GM12872 (cell line): ENCODE data around the gene NCKAP5.

Experiments
- TF ChIP-seq, protein P1 (sequence below): IDR thresholded peaks from 3 replicates; pipeline ENCODE4 v1.5.1; 2011; ENCODE audit warnings: low read depth, mild to moderate bottlenecking, low read length, moderate library complexity; ENCODE audit not compliant: insufficient read depth

The NCKAP5 gene

DNA sequence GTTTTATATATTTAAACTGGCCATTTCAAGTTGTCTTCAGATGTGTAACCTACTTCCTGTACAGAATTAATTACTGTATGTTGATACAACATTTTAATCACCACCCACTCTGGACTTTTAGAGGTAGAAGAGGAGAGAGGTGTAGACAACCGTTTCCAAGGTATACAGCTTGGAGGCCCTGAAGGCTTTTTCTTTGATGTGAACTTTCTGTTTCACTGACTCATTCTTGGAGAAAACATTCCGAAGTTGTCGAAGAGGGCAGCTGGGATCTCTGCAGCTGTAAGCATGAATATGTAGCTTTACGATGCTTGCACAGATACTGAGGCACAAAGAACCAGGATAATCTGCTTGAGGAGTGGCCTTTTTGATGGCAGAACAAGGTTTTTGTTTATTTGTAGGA is 137.0 kb downstream of the NCKAP5 start:
- TF ChIP-seq, protein P1, sequence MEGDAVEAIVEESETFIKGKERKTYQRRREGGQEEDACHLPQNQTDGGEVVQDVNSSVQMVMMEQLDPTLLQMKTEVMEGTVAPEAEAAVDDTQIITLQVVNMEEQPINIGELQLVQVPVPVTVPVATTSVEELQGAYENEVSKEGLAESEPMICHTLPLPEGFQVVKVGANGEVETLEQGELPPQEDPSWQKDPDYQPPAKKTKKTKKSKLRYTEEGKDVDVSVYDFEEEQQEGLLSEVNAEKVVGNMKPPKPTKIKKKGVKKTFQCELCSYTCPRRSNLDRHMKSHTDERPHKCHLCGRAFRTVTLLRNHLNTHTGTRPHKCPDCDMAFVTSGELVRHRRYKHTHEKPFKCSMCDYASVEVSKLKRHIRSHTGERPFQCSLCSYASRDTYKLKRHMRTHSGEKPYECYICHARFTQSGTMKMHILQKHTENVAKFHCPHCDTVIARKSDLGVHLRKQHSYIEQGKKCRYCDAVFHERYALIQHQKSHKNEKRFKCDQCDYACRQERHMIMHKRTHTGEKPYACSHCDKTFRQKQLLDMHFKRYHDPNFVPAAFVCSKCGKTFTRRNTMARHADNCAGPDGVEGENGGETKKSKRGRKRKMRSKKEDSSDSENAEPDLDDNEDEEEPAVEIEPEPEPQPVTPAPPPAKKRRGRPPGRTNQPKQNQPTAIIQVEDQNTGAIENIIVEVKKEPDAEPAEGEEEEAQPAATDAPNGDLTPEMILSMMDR: no peak

DNA sequence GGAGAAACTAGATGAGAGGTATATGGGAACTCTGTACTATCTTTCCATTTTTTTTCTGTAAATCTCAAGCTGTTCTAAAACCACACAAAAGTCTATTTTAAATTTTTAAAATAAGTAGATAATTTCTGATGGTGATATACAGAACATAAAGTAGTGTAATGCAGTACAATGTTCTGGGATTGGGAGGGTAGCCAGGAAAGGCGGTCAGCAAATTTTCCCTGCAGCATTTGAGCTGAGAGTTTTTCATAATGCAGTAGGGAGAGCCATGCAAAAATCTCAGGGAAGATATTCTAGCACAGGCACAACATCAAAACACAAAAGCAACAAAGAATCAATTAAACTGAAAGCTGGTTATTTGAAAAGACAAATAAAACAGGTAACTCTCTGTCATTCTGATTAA is 141.5 kb downstream of the NCKAP5 start:
- TF ChIP-seq, protein P1: no peak

DNA sequence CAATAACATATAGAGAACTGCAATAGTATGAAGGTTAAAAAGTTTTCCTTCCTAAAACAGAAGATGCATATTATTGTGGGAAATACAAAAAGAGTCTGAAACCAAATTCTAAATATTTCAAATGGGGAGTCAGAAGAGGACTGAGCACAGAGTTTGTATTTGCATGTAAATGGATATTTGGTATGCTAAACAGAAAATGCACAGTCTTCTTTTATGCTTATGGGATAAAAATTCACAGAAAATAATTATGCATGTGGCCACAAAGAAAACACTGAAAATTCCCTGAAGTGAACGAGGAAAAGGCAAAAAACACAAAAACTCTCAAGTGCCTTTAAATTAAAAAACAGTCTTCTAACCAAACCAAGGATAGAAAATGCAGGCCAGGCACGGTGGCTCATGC is 142.7 kb downstream of the NCKAP5 start:
- TF ChIP-seq, protein P1: no peak

DNA sequence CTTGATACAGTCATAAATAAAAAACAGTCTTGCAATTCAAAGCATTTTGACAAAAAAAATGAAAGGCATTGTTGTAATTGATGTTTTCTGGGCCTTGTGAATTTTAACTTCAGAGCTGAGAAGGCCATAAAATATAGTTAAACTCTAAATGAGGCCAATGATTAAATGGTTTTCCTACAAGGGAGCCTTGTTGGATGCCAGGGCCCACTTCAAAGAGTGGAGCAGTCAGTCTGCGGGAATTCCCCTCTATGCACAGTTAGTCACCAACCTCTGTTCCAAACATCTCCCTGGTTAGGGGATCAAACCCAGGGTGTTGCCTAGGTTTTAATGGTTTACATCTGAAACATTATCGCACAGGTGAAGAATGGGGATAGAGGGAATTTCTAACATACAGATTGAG is 143.4 kb downstream of the NCKAP5 start:
- TF ChIP-seq, protein P1: no peak

DNA sequence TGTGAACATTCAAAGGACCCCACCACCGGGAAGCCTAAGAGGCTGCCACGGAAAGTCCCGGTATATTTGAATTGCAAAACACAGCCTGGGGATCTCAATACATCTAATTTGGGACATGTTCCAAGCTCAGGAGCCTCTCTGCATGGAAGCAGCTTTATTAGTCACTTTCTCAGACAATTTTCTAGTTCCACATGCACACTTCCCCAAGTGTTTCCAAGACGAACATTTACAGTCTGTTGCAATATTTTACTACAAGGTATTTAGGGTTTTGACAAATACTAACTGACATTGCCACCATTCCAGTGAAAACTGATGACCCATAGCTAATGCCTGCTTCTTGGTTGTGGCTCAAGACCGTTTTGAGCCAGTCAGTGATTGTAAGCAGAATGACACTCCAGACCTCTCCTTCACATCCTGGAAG is 145.3 kb downstream of the NCKAP5 start:
- TF ChIP-seq, protein P1: no peak

DNA sequence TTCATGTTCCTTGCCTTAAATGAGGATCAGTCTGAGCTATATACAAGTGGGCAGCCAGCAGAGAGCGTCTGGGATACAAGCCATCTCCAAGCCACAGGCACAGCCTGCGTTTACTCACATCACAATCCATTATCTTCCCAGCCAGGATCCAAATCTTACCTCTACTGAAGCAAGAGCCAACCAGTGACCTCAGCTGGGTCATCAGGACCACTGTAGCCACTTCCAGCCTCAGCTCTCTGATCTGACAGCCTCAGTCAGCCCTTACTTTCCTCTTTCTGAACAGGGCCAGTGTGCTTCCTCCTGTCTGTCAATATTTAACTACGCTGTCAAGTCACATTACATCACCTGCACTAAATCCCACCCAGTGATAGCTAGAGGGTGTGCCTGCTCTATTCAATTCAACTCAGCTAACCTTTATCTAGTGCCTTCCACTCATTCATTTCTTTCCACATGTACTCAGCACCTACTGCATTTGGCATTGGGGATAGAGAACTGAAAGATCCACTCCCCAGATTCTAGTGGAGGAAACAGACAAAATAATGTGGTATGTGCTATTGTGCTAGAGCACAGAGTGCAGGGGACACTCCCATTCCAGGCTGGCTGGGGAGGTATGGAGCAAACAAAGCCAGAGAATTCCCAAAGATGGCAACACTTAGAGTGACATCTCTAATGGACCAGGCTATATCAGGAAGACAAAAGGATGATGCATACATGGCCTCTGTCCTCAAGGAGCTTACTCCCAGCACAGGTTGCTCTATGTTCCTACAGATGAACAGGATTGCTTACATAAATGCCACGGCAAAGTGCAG is 146.5 kb downstream of the NCKAP5 start:
- TF ChIP-seq, protein P1: no peak

DNA sequence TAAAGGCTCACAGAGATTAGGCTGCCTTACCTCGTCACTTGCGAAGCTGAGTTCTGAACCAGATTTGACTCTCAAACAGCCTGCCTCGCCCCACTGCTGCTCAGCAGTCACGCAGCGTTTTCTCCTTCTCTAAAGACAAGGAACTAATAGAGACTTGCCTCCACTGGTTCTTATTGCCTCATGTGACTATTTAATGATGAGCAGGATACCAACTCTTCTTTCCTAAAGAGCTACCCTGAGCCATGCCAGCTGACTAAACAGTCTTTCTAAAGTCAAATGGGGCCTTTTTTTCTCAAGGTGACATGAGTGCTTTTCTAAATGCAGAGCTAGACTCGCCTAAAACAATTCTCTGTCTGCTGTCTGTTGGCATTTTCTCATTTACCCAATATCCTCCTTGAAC is 147.5 kb downstream of the NCKAP5 start:
- TF ChIP-seq, protein P1: no peak
